Stimulated activated naive CD8-positive, alpha-beta T cell treated with anti-CD3 and anti-CD28 coated beads, Interleukin-15, Interleukin-2, amounts not matched to agents 100 U/mL and 50 U/mL, for 24 hours (primary cell): ENCODE data around the gene DOCK9.
"Not testable (repeated sequence)": the region's sequence is repeated elsewhere in the genome, so short reads cannot be mapped to it uniquely, and the experiment has no call there.

Experiments used
- ATAC-seq: fragments of 150-1000 bp; cut with Tn5 transposase; one replicate; pipeline ENCODE4 v1.10.0; 2021
- DNase-seq: peaks from one replicate; pipeline ENCODE4 v3.0.0; 2021

The DOCK9 gene

GRCh38 chr13:98822225-98822606 lies 155.6 kb downstream of the DOCK9 start:
- DNase-seq, result no peak
- no peak for ATAC-seq

GRCh38 chr13:98821372-98822224 lies 156.3 kb downstream of the DOCK9 start:
- DNase-seq (no peak), ATAC-seq (no peak)

DNA sequence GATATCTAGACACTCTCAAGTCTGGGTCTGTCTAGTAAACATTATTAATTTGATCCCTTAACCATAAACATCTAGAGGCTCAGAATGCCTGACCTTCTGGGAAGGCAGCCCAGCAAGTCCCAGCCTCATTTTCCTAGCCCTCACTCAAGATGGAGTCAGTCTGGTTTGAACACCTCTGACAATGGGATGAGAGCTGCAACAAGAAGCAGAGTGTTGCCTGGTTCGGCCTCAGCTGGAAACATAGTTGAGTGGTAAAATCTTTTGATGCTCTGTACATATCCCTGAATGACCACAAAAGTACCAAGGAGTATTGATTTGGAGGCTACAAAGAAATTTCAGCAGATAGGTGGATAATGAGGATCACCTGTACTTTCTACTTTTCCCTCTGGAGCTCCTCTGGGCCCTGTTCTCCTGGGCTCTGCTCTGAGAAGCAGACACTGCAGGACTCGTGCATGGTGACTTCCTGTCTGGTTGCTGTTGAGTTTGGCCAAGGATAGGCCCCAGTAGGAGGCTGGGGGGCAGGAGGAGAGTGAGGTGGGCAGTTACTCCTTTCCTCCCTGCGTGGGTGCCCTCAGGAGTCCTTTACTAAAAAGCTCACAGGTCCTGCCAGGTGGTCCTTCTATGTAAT lies 157.0 kb downstream of the DOCK9 start:
- ATAC-seq (no peak), DNase-seq (no peak)

DNA sequence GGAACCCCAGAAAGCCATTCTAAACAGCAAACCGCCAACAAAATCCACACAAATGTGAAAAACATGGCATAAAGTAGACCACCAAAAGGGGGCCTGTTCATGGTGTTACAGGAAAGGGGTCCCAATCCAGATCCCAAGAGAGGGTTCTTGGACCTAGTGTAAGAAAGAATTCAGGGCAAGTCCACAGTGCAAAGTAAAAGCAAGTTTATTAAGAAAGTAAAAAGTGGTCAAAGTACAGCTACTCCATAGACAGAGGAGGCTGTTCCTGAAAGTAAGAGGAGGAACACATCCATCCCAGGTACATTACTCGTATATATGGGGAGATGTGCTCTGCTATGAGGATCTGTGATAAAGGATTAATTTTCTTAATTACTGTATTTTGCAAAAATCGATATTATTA lies 157.6 kb downstream of the DOCK9 start:
- ATAC-seq (no peak), DNase-seq (no peak)

GRCh38 chr13:98819382-98820010 lies 158.4 kb downstream of the DOCK9 start:
- no peak for DNase-seq
- no peak for ATAC-seq

GRCh38 chr13:98816406-98816805 lies 161.5 kb downstream of the DOCK9 start:
- ATAC-seq (no peak), DNase-seq (no peak)

- no peak for DNase-seq
- ATAC-seq, result no peak
Measured at GRCh38 chr13:98813993-98814392, 163.9 kb downstream of the DOCK9 start.

- DNase-seq, ATAC-seq: not testable (repeated sequence)
Measured at GRCh38 chr13:98812186-98812790, 165.6 kb downstream of the DOCK9 start.

GRCh38 chr13:98810746-98811145 lies 167.1 kb downstream of the DOCK9 start:
- ATAC-seq, result peak; percentile 28

GRCh38 chr13:98809345-98809777 lies 168.5 kb downstream of the DOCK9 start:
- ATAC-seq (no peak), DNase-seq (no peak)

More at GRCh38 chr13:98810746-98811145, 167.1 kb downstream of the DOCK9 start:
- no peak for DNase-seq

- ATAC-seq (no peak), DNase-seq (no peak)
Measured at GRCh38 chr13:98807774-98808173, 170.1 kb downstream of the DOCK9 start.

DNA sequence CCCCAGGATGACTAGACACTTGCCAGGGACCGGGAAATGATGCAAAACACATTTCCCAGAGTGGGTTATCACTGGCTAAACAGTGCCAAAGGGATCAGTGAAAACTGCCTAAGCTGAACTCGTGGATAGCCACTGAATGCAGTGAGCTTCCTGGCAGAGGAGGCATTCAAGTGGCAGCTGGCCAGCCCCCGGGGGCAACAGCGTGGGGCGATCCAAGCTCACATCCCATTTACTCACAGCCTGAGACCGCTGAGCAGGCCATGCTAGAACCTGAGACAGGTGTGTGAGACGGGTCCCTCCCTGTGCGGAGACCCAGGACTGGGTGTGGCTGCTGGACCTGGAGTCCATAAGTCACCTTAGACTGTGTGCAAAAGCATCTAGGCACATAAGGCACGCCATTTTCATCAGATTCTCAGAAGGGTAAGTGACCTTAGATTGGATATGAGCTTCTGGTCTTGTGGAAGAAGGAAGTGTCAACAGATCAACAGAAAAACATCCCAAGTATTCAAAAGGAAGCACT lies 173.5 kb downstream of the DOCK9 start:
- ATAC-seq (no peak), DNase-seq (no peak)

DNA sequence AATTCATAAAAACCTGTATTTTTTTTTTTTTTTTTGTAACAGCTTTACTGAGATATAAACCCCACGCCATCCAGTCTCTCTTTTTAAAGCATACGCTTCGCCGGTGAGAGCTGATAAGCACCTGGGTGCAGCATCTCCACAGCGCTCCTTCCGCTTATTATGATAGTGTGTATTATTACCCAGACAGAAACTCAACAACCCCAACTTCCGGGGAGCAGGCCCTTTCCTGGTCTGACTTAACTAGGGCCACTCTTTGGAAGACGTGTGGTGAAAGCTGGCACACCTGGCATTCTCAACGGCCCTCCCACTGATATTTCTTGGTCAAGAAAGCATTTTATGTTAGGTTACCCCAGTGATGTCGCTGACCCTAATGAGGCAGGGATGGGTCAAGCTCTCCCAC lies 173.9 kb downstream of the DOCK9 start:
- ATAC-seq, result no peak
- DNase-seq, result no peak

DNA sequence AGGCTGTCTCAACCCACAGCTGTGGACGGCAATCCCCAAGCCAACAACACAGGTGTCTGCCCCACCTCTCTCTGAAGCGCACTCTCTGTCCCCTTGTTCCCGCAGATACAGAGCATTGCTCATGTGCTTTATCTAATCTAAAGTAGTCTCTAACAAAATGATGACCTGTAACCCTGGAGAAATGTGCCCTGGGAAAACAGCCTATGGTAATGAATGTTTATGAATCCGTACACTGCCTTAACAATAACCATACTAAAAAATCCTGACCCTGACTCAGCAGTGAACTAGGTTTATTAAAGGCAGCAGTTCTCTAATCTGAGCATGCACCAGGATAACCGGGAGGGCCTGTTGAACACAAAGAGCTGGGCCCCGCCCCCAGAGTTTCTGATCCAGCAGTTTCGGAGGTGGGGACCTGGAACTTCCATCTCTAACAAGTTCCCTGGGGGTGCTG lies 174.7 kb downstream of the DOCK9 start:
- ATAC-seq, result no peak

DNA sequence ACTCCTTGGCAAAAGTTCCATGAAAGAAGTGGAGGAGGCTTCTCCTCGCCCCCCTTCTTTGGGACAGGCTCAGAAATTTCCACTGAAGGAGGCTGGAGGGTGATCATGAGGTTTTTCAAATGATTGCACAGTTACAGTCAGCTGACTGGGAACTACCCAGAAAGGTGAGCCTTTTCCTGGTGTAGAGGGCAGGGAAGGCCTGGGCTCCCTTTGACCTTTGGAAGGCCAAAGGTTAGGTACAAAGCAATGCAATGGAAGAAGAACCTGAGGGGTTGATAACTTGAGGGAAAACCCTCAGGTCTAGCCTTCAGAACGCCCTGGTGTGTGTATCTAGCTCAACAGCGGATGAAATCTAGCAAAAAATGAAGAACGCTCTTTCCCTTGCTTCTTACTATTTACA lies 175.3 kb downstream of the DOCK9 start:
- DNase-seq, result no peak

More for the DNA sequence above, 174.7 kb downstream of the DOCK9 start:
- DNase-seq, result no peak

GRCh38 chr13:98801626-98802418 lies 176.0 kb downstream of the DOCK9 start:
- no peak for DNase-seq
- ATAC-seq, result no peak

More for the DNA sequence above, 175.3 kb downstream of the DOCK9 start:
- no peak for ATAC-seq

DNA sequence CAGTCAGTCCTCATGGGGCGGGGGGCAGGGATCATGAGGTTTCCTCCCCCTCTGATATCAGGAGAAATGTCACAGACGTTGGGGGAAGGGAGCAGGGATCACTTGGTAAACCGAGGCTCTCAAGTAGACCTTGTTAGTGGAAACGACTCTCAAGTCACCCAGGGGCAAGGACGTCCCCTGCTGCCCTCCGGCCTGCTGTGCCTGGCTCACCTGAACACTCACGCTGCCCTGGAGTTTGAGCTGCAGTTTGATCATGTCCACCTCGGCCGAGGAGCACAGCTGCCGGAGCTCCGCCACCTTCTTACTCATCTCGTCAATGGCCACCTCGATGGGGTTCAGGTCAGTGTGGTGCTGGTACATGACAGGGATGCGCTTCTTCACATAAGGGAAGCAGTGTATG lies 177.8 kb downstream of the DOCK9 start:
- ATAC-seq (no peak), DNase-seq (no peak)

GRCh38 chr13:98798849-98799645 lies 178.8 kb downstream of the DOCK9 start:
- ATAC-seq (no peak), DNase-seq (no peak)

GRCh38 chr13:98797456-98797855 lies 180.4 kb downstream of the DOCK9 start:
- ATAC-seq (no peak), DNase-seq (no peak)

GRCh38 chr13:98796798-98797197 lies 181.1 kb downstream of the DOCK9 start:
- DNase-seq, result no peak
- no peak for ATAC-seq

DNA sequence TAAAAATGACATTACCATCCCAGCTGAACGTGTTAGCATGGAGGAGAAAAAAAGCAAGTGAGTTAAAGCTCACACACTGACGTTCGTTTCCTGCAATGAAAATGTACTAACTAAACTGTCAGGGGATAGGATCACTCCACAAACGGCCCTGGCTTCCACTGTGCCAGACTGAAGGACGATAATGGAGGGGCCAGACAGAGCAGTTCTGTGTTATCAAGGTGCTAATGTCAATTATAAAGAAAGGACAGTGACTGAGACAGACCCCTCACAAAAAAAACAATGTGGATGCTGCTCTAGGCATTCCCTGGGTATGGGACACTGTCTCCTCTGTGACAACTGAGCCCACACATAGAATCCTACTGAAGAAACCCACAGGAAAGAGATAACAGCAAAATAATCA lies 181.7 kb downstream of the DOCK9 start:
- no peak for DNase-seq
- no peak for ATAC-seq
